ENCODE results near the gene CAMK2N1. TPM values are rescaled to one million over a fixed set of nuclear protein-coding genes. Genes with fewer than 3 reads are reported as not detected.

CAMK2N1 gene
- total RNA-seq, 2 donors from 2014 or later = 5.3 to 5.4 TPM

DNA sequence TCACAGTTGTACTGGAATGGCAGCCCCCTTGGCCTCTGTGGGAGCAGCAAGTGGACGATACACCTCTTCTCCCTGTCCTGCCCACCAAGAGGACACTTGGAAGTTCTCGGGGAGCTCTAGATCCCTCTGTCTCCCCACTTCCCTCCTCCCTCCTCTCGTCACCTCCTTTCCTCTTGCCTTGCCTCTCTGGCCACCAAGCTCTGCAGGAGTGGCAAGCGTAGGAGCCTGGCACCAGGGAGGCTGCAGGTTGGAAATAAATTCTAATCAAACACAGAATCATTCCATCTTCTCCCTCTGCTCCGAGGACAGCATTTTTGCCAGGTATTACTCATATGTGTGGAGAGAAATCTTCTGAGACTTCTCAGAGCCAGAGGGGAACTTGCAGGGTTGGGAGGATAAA lies 20.8 kb downstream of the CAMK2N1 start:
- H3K4me1 ChIP-seq = no peaks in the 10 kb centered on the region
- 46 to 50% methylated on average over 5 of the region's 5 CpGs for WGBS, 2 donors
- no peaks in the 10 kb centered on the region for H3K9me3 ChIP-seq
- H3K36me3 ChIP-seq (replicated peaks in 1 of 2; ENCODE audit: insufficient read depth in 1 of 2, low read depth in 2 of 2) = no peaks in the 10 kb centered on the region
- TF ChIP-seq CTCF (IDR thresholded peaks at IDR 0.05) = no peak
- no peak for TF ChIP-seq POLR2A (IDR thresholded peaks at IDR 0.05)
- H3K27ac ChIP-seq = no peak overlapping the region
- ATAC-seq (no peak), DNase-seq (no peak)
- intact Hi-C loops (cut with DNase I) = no loop called here
- H3K4me3 ChIP-seq = no peak overlapping the region
- H3K27me3 ChIP-seq = no peaks in the 10 kb centered on the region

GRCh38 chr1:20463502-20463901 lies 22.5 kb downstream of the CAMK2N1 start:
- H3K27ac ChIP-seq = no peak overlapping the region
- WGBS, 2 donors = 81% methylated on average over 1 of the region's 1 CpG
- no peak for DNase-seq
- H3K4me1 ChIP-seq = no peaks in the 10 kb centered on the region
- intact Hi-C loops (cut with DNase I) = no loop called here
- no peaks in the 10 kb centered on the region for H3K36me3 ChIP-seq (replicated peaks in 1 of 2; ENCODE audit: insufficient read depth in 1 of 2, low read depth in 2 of 2)
- TF ChIP-seq POLR2A (IDR thresholded peaks at IDR 0.05) (no peak), CTCF (IDR thresholded peaks at IDR 0.05) (no peak)
- H3K27me3 ChIP-seq = no peaks in the 10 kb centered on the region
- no peak overlapping the region for H3K4me3 ChIP-seq
- no peaks in the 10 kb centered on the region for H3K9me3 ChIP-seq
- no peak for ATAC-seq

GRCh38 chr1:20462397-20462796 lies 23.6 kb downstream of the CAMK2N1 start:
- 73 to 80% methylated on average over 3 of the region's 3 CpGs for WGBS, 2 donors
- no peak for DNase-seq
- ATAC-seq = no peak
- Histone ChIP-seq H3K27me3 (no peaks in the 10 kb centered on the region), H3K4me1 (no peaks in the 10 kb centered on the region), H3K36me3 (replicated peaks in 1 of 2; ENCODE audit: insufficient read depth in 1 of 2, low read depth in 2 of 2) (no peaks in the 10 kb centered on the region), H3K27ac (no peak overlapping the region), H3K4me3 (no peak overlapping the region), H3K9me3 (no peaks in the 10 kb centered on the region)
- intact Hi-C loops (cut with DNase I) = no loop called here
- no peak for TF ChIP-seq CTCF (IDR thresholded peaks at IDR 0.05)
- TF ChIP-seq POLR2A (IDR thresholded peaks at IDR 0.05) = no peak

DNA sequence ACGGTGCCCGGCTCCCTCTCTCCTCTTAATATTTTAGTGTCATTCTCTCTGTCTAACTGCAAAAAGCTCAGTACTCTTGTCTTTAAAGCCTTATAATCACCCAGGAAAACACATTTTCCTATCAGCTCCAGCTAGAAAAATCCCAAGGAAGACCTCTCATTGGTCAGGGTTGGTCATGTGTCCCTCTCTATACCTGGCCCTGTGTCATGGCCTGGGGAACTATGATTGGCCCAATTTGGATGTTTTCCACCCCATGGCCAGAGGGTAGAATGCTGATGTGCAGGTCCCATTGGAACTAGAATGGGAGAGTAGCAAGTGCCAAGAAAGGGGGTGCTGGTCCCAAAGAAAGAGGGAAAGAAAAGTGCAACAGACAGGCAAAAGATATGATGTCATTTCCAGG lies 27.3 kb downstream of the CAMK2N1 start:
- Histone ChIP-seq H3K27me3 (no peaks in the 10 kb centered on the region), H3K36me3 (replicated peaks in 1 of 2; ENCODE audit: insufficient read depth in 1 of 2, low read depth in 2 of 2) (no peaks in the 10 kb centered on the region), H3K9me3 (no peaks in the 10 kb centered on the region), H3K27ac (no peak overlapping the region), H3K4me1 (no peaks in the 10 kb centered on the region), H3K4me3 (no peak overlapping the region)
- intact Hi-C loops (cut with DNase I) = no loop called here
- no peak for TF ChIP-seq CTCF (IDR thresholded peaks at IDR 0.05)
- TF ChIP-seq POLR2A (IDR thresholded peaks at IDR 0.05) = no peak
- WGBS, 2 donors = 92 to 97% methylated on average over 2 of the region's 2 CpGs
- DNase-seq (no peak), ATAC-seq (no peak)

DNA sequence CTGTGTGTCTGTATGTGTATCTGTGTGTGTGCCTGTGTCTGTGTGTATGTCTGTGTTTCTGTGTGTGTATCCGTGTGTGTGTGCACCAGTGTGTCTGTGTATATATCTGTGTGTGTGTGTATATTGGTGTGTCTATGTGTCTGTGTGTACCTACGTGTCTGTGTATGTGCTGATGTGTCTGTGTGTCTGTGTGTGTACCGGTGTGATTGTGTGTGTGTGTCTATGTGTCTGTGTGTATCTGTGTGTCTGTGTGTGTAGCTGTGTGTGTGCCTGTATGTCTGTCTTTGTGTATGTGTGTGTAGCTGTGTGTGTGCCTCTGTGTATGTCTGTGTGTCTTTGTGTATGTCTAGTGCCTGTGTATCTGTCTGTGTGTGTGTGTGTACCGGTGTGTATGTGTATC lies 32.0 kb downstream of the CAMK2N1 start:
- no peaks in the 10 kb centered on the region for H3K27me3 ChIP-seq
- intact Hi-C loops (cut with DNase I) = no loop called here
- H3K36me3 ChIP-seq (replicated peaks in 1 of 2; ENCODE audit: insufficient read depth in 1 of 2, low read depth in 2 of 2) = no peaks in the 10 kb centered on the region
- no peak for DNase-seq
- H3K27ac ChIP-seq = no peak overlapping the region
- H3K4me1 ChIP-seq = no peaks in the 10 kb centered on the region
- 80 to 84% methylated on average over 3 to 4 of the region's 4 CpGs for WGBS, 2 donors
- no peak for ATAC-seq
- no peak overlapping the region for H3K4me3 ChIP-seq
- no peaks in the 10 kb centered on the region for H3K9me3 ChIP-seq
- TF ChIP-seq CTCF (IDR thresholded peaks at IDR 0.05) (no peak), POLR2A (IDR thresholded peaks at IDR 0.05) (no peak)
